H1 (cell line): ENCODE results near the gene ANKFY1. TPM values are rescaled to one million over a fixed set of nuclear protein-coding genes. Genes with fewer than 3 reads are reported as not detected.

Experiments used
- CTBP2 ChIP-seq: IDR thresholded peaks from 2 replicates; pipeline ENCODE4 v1.7.0; 2011; ENCODE audit warnings: borderline replicate concordance, mild to moderate bottlenecking, moderate library complexity, mixed read lengths, low read length; ENCODE audit not compliant: insufficient read depth, insufficient read length
- polyA plus RNA-seq, 7 experiments: library from polyadenylated mRNA; depleted of rRNA in 3 of 7; stranded (reverse) in 5 of 7; unstranded in 2 of 7; fragments of >200 nt in 5 of 7; fragments of 200-250 nt in 2 of 7; gene quantifications; 1 replicate in 5 of 7; 2 replicates in 1 of 7; 4 replicates in 1 of 7; pipeline versions ENCODE4 v1.2.1 to v1.2.3, GENCODE V29; 2011 to 2013; ENCODE audit warnings: missing spikeins in 2 of 7, mixed read lengths in 2 of 7
- total RNA-seq: library from RNA; stranded (reverse); fragmentation: NEBNext Ultra II Directional; extraction: Animal tissue kit (Norgen Biotek cat#: 25700); gene quantifications from 2 replicates; pipeline ENCODE4 v1.2.1, GENCODE V29; 2021

Gene ANKFY1
- total and polyA plus RNA-seq, 2 of the 8 experiments (the other 6 are each of a cell fraction or from before 2014, with no cell fraction given) = 28.3 to 45.3 TPM

DNA sequence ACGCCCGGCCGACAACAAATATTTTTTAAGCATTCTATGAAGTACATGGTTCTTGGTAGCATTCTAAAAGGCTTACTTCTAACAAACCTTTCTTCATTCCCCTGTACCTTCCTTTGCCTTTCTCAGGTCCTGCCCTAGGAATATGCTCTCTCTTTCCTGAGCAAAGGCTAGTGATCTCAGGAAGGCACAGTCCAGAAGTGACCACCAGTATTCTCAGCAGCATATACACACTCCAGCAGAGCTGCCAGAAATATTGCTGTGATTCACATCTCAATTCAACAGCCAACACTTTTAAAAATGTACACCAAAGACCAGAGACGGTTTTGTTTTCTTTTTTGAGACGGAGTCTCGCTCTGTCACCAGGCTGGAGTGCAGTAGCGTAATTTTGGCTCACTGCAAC, 41.4 kb upstream of the ANKFY1 start (continued):
- no peak for TF ChIP-seq CTBP2
